ENCODE results near the gene TP53BP2.

TP53BP2 gene

GRCh38 chr1:223763881-223764280, 81.9 kb downstream of the TP53BP2 start:
- TF ChIP-seq CTCF (IDR thresholded peaks at IDR 0.05; ENCODE audit: control extremely low read depth, extremely low read depth, low read depth, missing control alignments) = no peak
- CTCF ChIA-PET = interaction anchor here (0.8 to 1.5 kb wide), 3 partner anchors 12 to 26 kb away, joined by 3 to 4 read pairs (median 3); no protein-coding TSS in a partner anchor
- DNase-seq (ENCODE audit: extremely low spot score) = no peak
- POLR2A ChIA-PET = no interaction called here

GRCh38 chr1:223763251-223763650, 82.5 kb downstream of the TP53BP2 start:
- POLR2A ChIA-PET = no interaction called here
- no peak for TF ChIP-seq CTCF (IDR thresholded peaks at IDR 0.05; ENCODE audit: control extremely low read depth, extremely low read depth, low read depth, missing control alignments)
- CTCF ChIA-PET = interaction anchor here (1.3 to 3.3 kb wide), 4 partner anchors 9 to 68 kb away, joined by 3 to 19 read pairs (median 6); no protein-coding TSS in a partner anchor
- DNase-seq (ENCODE audit: extremely low spot score) = no peak

- no peak for DNase-seq (ENCODE audit: extremely low spot score)
- ChIA-PET CTCF (interaction anchor here (1.1 to 3.3 kb wide), 3 partner anchors 9 to 13 kb away, joined by 4 to 19 read pairs (median 5); no protein-coding TSS in a partner anchor), POLR2A (no interaction called here)
- TF ChIP-seq CTCF (IDR thresholded peaks at IDR 0.05; ENCODE audit: control extremely low read depth, extremely low read depth, low read depth, missing control alignments) = no peak
These were observed 84.3 kb downstream of the TP53BP2 start for GRCh38 chr1:223761411-223761810.

- DNase-seq (ENCODE audit: extremely low spot score) = no peak
- CTCF ChIA-PET = interaction anchor here (1.1 to 3.3 kb wide), 3 partner anchors 9 to 12 kb away, joined by 4 to 19 read pairs (median 5); no protein-coding TSS in a partner anchor
- POLR2A ChIA-PET = no interaction called here
- TF ChIP-seq CTCF (IDR thresholded peaks at IDR 0.05; ENCODE audit: control extremely low read depth, extremely low read depth, low read depth, missing control alignments) = no peak
These were observed 84.9 kb downstream of the TP53BP2 start for GRCh38 chr1:223760833-223761232.

GRCh38 chr1:223759273-223759672, 86.5 kb downstream of the TP53BP2 start:
- POLR2A ChIA-PET = no interaction called here
- no peak for TF ChIP-seq CTCF (IDR thresholded peaks at IDR 0.05; ENCODE audit: control extremely low read depth, extremely low read depth, low read depth, missing control alignments)
- no peak for DNase-seq (ENCODE audit: extremely low spot score)
- CTCF ChIA-PET = interaction anchor here (0.8 to 2.2 kb wide), 2 partner anchors 10 to 13 kb away, joined by 4 to 5 read pairs; no protein-coding TSS in a partner anchor

- no peak for DNase-seq (ENCODE audit: extremely low spot score)
- TF ChIP-seq CTCF (IDR thresholded peaks at IDR 0.05; ENCODE audit: control extremely low read depth, extremely low read depth, low read depth, missing control alignments) = no peak
- POLR2A ChIA-PET = no interaction called here
- CTCF ChIA-PET = no interaction called here
These were observed 87.0 kb downstream of the TP53BP2 start for GRCh38 chr1:223758734-223759133.

All from GM10248 (cell line).